SK-N-SH treated with all-trans-retinoic acid at 6 μM for 48 hours (cell line): ENCODE measurements around the gene LPIN1.

Source experiments
- ATAC-seq: fragments of 200-7000 bp; cut with Tn5 transposase; 3 replicates; pipeline ENCODE4 v1.9.1; 2020; ENCODE audit warnings: mild to moderate bottlenecking, moderate library complexity
- ARNTL ChIP-seq: fragments of 450-650 bp; formaldehyde crosslinking; IDR thresholded peaks from 2 replicates; pipeline ENCODE4 v1.5.0; 2020; ENCODE audit warnings: low read depth, mild to moderate bottlenecking, moderate library complexity, borderline replicate concordance
- CSDC2 ChIP-seq: fragments of 250-450 bp; sonication (Bioruptor Pico); IDR thresholded peaks from 2 replicates; pipeline ENCODE4 v1.5.0; 2020; ENCODE audit warnings: mild to moderate bottlenecking, moderate library complexity
- ESRRG ChIP-seq: fragments of 250-450 bp; sonication (Bioruptor Pico); IDR thresholded peaks from 2 replicates; pipeline ENCODE4 v1.6.1; 2021; ENCODE audit warnings: mild to moderate bottlenecking
- GLIS3 ChIP-seq: fragments of 250-450 bp; sonication (Bioruptor Pico); IDR thresholded peaks from 2 replicates; pipeline ENCODE4 v1.5.0; 2020; ENCODE audit warnings: mild to moderate bottlenecking, moderate library complexity
- ISL1 ChIP-seq: fragments of 250-450 bp; sonication (Bioruptor Pico); IDR thresholded peaks from 2 replicates; pipeline ENCODE4 v2.1.2; 2022; ENCODE audit warnings: mild to moderate bottlenecking, moderate library complexity
- OSR1 ChIP-seq: fragments of 250-450 bp; sonication (Bioruptor Pico); IDR thresholded peaks from 2 replicates; pipeline ENCODE4 v1.8.0; 2022; ENCODE audit warnings: moderate library complexity, mild to moderate bottlenecking, inconsistent platforms
- PPARA ChIP-seq: fragments of 250-450 bp; sonication (Bioruptor Pico); IDR thresholded peaks from 2 replicates; pipeline ENCODE4 v1.5.0; 2020; ENCODE audit warnings: mild to moderate bottlenecking, borderline replicate concordance
- RARB ChIP-seq: fragments of 250-450 bp; sonication (Bioruptor Pico); IDR thresholded peaks from 2 replicates; pipeline ENCODE4 v1.8.0; 2021; ENCODE audit warnings: mild to moderate bottlenecking, moderate library complexity
- SNAI2 ChIP-seq: fragments of 250-450 bp; sonication (Bioruptor Pico); IDR thresholded peaks from 2 replicates; pipeline ENCODE4 v1.5.0; 2020; ENCODE audit warnings: mild to moderate bottlenecking, moderate library complexity
- TOX ChIP-seq: fragments of 250-450 bp; sonication (Bioruptor Pico); IDR thresholded peaks from 2 replicates; pipeline ENCODE4 v1.8.0; 2021; ENCODE audit warnings: mild to moderate bottlenecking, moderate library complexity, borderline replicate concordance
- ZC3H10 ChIP-seq: fragments of 250-450 bp; sonication (Bioruptor Pico); IDR thresholded peaks from 2 replicates; pipeline ENCODE4 v1.5.1; 2021; ENCODE audit warnings: mild to moderate bottlenecking, moderate library complexity
- ZFP3 ChIP-seq: fragments of 250-450 bp; sonication (Bioruptor Pico); IDR thresholded peaks from 2 replicates; pipeline ENCODE4 v1.5.0; 2020; ENCODE audit warnings: mild to moderate bottlenecking, moderate library complexity
- ZFP30 ChIP-seq: fragments of 450-650 bp; formaldehyde crosslinking; IDR thresholded peaks from 2 replicates; pipeline ENCODE4 v1.5.0; 2022; ENCODE audit warnings: mild to moderate bottlenecking, moderate library complexity
- ZNF565 ChIP-seq: fragments of 450-650 bp; formaldehyde crosslinking; conservative IDR thresholded peaks from 2 replicates; pipeline ENCODE4 v1.5.0; 2020; ENCODE audit warnings: low read depth, mild to moderate bottlenecking, moderate library complexity
- ZNF70 ChIP-seq: fragments of 450-650 bp; formaldehyde crosslinking; IDR thresholded peaks from 2 replicates; pipeline ENCODE4 v1.5.0; 2020; ENCODE audit warnings: mild to moderate bottlenecking, moderate library complexity
- TF ChIP-seq, protein P1 (sequence below): fragments of 250-450 bp; sonication (Bioruptor Pico); IDR thresholded peaks from 2 replicates; pipeline ENCODE4 v1.5.1; 2020; ENCODE audit warnings: low read depth, mild to moderate bottlenecking, moderate library complexity
- TF ChIP-seq, protein P2 (sequence below): fragments of 250-450 bp; sonication (Bioruptor Pico); IDR thresholded peaks from 2 replicates; pipeline ENCODE4 v1.8.0; 2020; ENCODE audit warnings: mild to moderate bottlenecking, moderate library complexity, borderline replicate concordance
- TF ChIP-seq, protein P3 (sequence below): fragments of 250-450 bp; sonication (Bioruptor Pico); IDR thresholded peaks from 2 replicates; pipeline ENCODE4 v1.5.1; 2021; ENCODE audit warnings: mild to moderate bottlenecking, moderate library complexity
- TF ChIP-seq, protein P4 (sequence below): fragments of 250-450 bp; sonication (Bioruptor Pico); IDR thresholded peaks from 2 replicates; pipeline ENCODE4 v1.5.0; 2020; ENCODE audit warnings: mild to moderate bottlenecking, moderate library complexity
- TF ChIP-seq, protein P5 (sequence below): fragments of 250-450 bp; sonication (Bioruptor Pico); IDR thresholded peaks from 2 replicates; pipeline ENCODE4 v1.8.0; 2021; ENCODE audit warnings: low read depth, mild to moderate bottlenecking, moderate library complexity, borderline replicate concordance

The LPIN1 gene

DNA sequence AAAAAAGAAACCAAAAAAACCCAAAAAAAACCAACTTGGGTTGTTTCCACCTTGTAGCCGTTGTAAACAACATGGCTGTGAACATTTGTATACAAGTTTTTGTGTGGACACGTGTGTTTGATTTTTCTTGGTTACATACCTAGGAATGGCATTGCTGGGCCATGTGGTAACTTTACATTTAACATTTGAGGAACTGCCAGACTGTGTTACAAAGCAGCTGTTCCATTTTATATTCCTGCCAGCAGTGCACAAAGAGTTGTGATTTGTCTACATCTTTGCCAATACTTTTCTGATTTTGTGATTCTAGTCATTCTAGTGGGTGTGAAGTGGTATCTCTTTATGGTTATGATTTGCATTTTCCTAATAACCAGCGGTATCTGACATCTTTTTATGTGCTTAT is 22.5 kb downstream of the LPIN1 start:
- TF ChIP-seq, protein P1, sequence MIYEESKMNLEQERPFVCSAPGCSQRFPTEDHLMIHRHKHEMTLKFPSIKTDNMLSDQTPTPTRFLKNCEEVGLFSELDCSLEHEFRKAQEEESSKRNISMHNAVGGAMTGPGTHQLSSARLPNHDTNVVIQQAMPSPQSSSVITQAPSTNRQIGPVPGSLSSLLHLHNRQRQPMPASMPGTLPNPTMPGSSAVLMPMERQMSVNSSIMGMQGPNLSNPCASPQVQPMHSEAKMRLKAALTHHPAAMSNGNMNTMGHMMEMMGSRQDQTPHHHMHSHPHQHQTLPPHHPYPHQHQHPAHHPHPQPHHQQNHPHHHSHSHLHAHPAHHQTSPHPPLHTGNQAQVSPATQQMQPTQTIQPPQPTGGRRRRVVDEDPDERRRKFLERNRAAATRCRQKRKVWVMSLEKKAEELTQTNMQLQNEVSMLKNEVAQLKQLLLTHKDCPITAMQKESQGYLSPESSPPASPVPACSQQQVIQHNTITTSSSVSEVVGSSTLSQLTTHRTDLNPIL (CRISPR knock-in tag), result no peak
- no peak for TF ChIP-seq ZC3H10 (CRISPR knock-in tag)
- no peak for TF ChIP-seq CSDC2 (CRISPR knock-in tag)
- TF ChIP-seq ESRRG (CRISPR knock-in tag), result no peak
- TF ChIP-seq, protein P2, sequence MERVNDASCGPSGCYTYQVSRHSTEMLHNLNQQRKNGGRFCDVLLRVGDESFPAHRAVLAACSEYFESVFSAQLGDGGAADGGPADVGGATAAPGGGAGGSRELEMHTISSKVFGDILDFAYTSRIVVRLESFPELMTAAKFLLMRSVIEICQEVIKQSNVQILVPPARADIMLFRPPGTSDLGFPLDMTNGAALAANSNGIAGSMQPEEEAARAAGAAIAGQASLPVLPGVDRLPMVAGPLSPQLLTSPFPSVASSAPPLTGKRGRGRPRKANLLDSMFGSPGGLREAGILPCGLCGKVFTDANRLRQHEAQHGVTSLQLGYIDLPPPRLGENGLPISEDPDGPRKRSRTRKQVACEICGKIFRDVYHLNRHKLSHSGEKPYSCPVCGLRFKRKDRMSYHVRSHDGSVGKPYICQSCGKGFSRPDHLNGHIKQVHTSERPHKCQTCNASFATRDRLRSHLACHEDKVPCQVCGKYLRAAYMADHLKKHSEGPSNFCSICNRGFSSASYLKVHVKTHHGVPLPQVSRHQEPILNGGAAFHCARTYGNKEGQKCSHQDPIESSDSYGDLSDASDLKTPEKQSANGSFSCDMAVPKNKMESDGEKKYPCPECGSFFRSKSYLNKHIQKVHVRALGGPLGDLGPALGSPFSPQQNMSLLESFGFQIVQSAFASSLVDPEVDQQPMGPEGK, result no peak
- no peak for ATAC-seq

DNA sequence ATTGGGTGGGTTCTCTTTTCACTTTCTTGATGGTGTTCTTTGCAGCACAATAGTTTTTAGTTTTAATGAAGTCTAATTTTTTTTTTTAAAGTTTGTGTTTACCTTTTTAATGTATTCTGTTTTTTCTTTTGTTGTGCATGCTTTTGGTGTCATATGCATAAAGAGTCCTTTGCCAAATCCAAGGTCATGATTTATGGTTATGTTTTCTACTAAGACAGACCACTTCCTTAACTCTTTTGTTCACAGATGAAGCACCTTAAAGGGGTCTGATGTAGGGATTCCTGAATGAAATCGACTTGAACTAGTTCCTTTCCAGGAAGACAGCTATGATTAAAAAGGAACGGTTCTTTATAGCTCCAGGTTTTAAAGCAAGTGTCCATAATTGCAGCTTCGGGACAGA is 23.1 kb downstream of the LPIN1 start:
- no peak for ATAC-seq

DNA sequence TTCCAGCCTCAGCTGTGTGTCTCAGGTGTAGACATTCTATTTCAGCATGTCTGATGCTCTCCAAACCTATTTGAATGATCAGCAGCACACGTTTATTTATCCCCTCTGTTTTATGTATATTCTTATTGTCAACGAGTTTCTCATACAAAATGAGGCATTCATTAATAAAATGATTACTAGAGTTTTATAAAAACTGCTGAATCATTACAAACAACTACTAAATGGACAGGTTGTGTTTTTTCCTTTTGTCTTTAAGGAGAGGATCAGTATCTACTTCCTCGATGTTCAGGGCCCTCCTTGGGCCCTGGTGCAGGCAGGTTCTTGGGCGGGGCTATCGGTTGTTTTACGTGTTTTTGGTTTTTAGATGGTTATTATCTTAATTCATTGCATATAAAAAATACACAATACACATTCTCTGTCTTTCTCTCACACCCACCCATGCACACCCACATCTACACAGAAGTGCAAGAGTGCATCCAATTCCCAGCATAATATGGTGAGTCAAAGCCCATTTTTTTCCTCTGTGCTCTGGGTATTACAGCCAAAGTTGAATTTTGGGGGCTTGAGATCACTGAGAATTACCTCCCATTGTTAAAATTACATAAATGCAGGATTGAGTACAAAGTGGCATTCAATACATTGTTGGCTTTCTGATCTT is 24.2 kb downstream of the LPIN1 start:
- TF ChIP-seq PPARA, result no peak
- TF ChIP-seq, protein P1 (CRISPR knock-in tag), result no peak
- TF ChIP-seq ISL1, result no peak
- no peak for TF ChIP-seq ESRRG (CRISPR knock-in tag)
- no peak for TF ChIP-seq OSR1 (CRISPR knock-in tag)
- TF ChIP-seq ZC3H10 (CRISPR knock-in tag), result no peak
- no peak for TF ChIP-seq CSDC2 (CRISPR knock-in tag)
- no peak for TF ChIP-seq ZNF70 (CRISPR knock-in tag)
- TF ChIP-seq GLIS3 (CRISPR knock-in tag), result no peak
- no peak for TF ChIP-seq TOX (CRISPR knock-in tag)
- TF ChIP-seq RARB (CRISPR knock-in tag), result no peak
- TF ChIP-seq ZNF565, result no peak
- TF ChIP-seq, protein P3, sequence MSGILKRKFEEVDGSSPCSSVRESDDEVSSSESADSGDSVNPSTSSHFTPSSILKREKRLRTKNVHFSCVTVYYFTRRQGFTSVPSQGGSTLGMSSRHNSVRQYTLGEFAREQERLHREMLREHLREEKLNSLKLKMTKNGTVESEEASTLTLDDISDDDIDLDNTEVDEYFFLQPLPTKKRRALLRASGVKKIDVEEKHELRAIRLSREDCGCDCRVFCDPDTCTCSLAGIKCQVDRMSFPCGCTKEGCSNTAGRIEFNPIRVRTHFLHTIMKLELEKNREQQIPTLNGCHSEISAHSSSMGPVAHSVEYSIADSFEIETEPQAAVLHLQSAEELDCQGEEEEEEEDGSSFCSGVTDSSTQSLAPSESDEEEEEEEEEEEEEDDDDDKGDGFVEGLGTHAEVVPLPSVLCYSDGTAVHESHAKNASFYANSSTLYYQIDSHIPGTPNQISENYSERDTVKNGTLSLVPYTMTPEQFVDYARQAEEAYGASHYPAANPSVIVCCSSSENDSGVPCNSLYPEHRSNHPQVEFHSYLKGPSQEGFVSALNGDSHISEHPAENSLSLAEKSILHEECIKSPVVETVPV, result no peak
- TF ChIP-seq ZFP3 (CRISPR knock-in tag), result no peak
- no peak for TF ChIP-seq ZFP30 (CRISPR knock-in tag)
- TF ChIP-seq, protein P4, sequence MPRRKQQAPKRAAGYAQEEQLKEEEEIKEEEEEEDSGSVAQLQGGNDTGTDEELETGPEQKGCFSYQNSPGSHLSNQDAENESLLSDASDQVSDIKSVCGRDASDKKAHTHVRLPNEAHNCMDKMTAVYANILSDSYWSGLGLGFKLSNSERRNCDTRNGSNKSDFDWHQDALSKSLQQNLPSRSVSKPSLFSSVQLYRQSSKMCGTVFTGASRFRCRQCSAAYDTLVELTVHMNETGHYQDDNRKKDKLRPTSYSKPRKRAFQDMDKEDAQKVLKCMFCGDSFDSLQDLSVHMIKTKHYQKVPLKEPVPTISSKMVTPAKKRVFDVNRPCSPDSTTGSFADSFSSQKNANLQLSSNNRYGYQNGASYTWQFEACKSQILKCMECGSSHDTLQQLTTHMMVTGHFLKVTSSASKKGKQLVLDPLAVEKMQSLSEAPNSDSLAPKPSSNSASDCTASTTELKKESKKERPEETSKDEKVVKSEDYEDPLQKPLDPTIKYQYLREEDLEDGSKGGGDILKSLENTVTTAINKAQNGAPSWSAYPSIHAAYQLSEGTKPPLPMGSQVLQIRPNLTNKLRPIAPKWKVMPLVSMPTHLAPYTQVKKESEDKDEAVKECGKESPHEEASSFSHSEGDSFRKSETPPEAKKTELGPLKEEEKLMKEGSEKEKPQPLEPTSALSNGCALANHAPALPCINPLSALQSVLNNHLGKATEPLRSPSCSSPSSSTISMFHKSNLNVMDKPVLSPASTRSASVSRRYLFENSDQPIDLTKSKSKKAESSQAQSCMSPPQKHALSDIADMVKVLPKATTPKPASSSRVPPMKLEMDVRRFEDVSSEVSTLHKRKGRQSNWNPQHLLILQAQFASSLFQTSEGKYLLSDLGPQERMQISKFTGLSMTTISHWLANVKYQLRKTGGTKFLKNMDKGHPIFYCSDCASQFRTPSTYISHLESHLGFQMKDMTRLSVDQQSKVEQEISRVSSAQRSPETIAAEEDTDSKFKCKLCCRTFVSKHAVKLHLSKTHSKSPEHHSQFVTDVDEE (CRISPR knock-in tag), result no peak
- TF ChIP-seq SNAI2 (CRISPR knock-in tag), result no peak
- no peak for ATAC-seq

More for the DNA sequence above, 23.1 kb downstream of the LPIN1 start:
- TF ChIP-seq ARNTL (no peak), ZFP30 (CRISPR knock-in tag) (no peak), OSR1 (CRISPR knock-in tag) (no peak), ZNF70 (CRISPR knock-in tag) (no peak), ISL1 (no peak), TOX (CRISPR knock-in tag) (no peak)
- TF ChIP-seq, protein P3, result no peak
- TF ChIP-seq, protein P1 (CRISPR knock-in tag), result no peak
- TF ChIP-seq, protein P5, sequence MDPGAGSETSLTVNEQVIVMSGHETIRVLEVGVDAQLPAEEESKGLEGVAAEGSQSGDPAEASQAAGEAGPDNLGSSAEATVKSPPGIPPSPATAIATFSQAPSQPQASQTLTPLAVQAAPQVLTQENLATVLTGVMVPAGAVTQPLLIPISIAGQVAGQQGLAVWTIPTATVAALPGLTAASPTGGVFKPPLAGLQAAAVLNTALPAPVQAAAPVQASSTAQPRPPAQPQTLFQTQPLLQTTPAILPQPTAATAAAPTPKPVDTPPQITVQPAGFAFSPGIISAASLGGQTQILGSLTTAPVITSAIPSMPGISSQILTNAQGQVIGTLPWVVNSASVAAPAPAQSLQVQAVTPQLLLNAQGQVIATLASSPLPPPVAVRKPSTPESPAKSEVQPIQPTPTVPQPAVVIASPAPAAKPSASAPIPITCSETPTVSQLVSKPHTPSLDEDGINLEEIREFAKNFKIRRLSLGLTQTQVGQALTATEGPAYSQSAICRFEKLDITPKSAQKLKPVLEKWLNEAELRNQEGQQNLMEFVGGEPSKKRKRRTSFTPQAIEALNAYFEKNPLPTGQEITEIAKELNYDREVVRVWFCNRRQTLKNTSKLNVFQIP (CRISPR knock-in tag), result no peak
- TF ChIP-seq, all 23 proteins: peak for 0
